ENCODE measurements around the gene LMAN2L.

Gene LMAN2L

GRCh38 chr2:96734880-96735583 is 4.8 kb downstream of the LMAN2L start:
- Histone ChIP-seq H3K4me3 (ENCODE audit: low read depth, low read length) (no peak overlapping the region), H3K9ac (ENCODE audit: low read length) (no peak overlapping the region), H3K9me3 (ENCODE audit: control insufficient read depth, insufficient read depth, low read depth, low read length) (no peaks in the 10 kb centered on the region), H3K27ac (ENCODE audit: low read depth, low read length) (no peak overlapping the region), H3K4me1 (ENCODE audit: control insufficient read depth, insufficient read depth, low read length) (peaks cover 3% of the 10 kb centered on the region), H3K36me3 (ENCODE audit: control insufficient read depth, insufficient read depth, low read length) (peaks cover 69% of the 10 kb centered on the region), H3K27me3 (ENCODE audit: control insufficient read depth, insufficient read depth, low read length) (no peaks in the 10 kb centered on the region)

- H3K27ac ChIP-seq (ENCODE audit: low read depth, low read length): no peak overlapping the region
- H3K27me3 ChIP-seq (ENCODE audit: control insufficient read depth, insufficient read depth, low read length): no peaks in the 10 kb centered on the region
- no peaks in the 10 kb centered on the region for H3K9me3 ChIP-seq (ENCODE audit: control insufficient read depth, insufficient read depth, low read depth, low read length)
- H3K36me3 ChIP-seq (ENCODE audit: control insufficient read depth, insufficient read depth, low read length): peaks cover 72% of the 10 kb centered on the region
- peaks cover under 1% of the 10 kb centered on the region; the same call in 1 of the 2 replicates for H3K4me1 ChIP-seq (ENCODE audit: control insufficient read depth, insufficient read depth, low read length)
- no peak overlapping the region for H3K9ac ChIP-seq (ENCODE audit: low read length)
- H3K4me3 ChIP-seq (ENCODE audit: low read depth, low read length): no peak overlapping the region
These were observed 5.9 kb downstream of the LMAN2L start for GRCh38 chr2:96733931-96734330.

GRCh38 chr2:96730212-96730611 is 9.7 kb downstream of the LMAN2L start:
- Histone ChIP-seq H3K9me3 (ENCODE audit: control insufficient read depth, insufficient read depth, low read depth, low read length) (no peaks in the 10 kb centered on the region), H3K9ac (ENCODE audit: low read length) (no peak overlapping the region), H3K4me3 (ENCODE audit: low read depth, low read length) (no peak overlapping the region), H3K27ac (ENCODE audit: low read depth, low read length) (no peak overlapping the region), H3K36me3 (ENCODE audit: control insufficient read depth, insufficient read depth, low read length) (peaks cover 70% of the 10 kb centered on the region), H3K4me1 (ENCODE audit: control insufficient read depth, insufficient read depth, low read length) (no peaks in the 10 kb centered on the region), H3K27me3 (ENCODE audit: control insufficient read depth, insufficient read depth, low read length) (no peaks in the 10 kb centered on the region)

GRCh38 chr2:96729748-96730147 is 10.1 kb downstream of the LMAN2L start:
- H3K9me3 ChIP-seq (ENCODE audit: control insufficient read depth, insufficient read depth, low read depth, low read length): no peaks in the 10 kb centered on the region
- no peak overlapping the region for H3K27ac ChIP-seq (ENCODE audit: low read depth, low read length)
- H3K4me1 ChIP-seq (ENCODE audit: control insufficient read depth, insufficient read depth, low read length): no peaks in the 10 kb centered on the region
- no peak overlapping the region for H3K9ac ChIP-seq (ENCODE audit: low read length)
- H3K27me3 ChIP-seq (ENCODE audit: control insufficient read depth, insufficient read depth, low read length): no peaks in the 10 kb centered on the region
- H3K4me3 ChIP-seq (ENCODE audit: low read depth, low read length): no peak overlapping the region
- peaks cover 65% of the 10 kb centered on the region for H3K36me3 ChIP-seq (ENCODE audit: control insufficient read depth, insufficient read depth, low read length)

GRCh38 chr2:96727431-96727830 is 12.4 kb downstream of the LMAN2L start:
- Histone ChIP-seq H3K9me3 (ENCODE audit: control insufficient read depth, insufficient read depth, low read depth, low read length) (no peaks in the 10 kb centered on the region), H3K4me3 (ENCODE audit: low read depth, low read length) (no peak overlapping the region), H3K4me1 (ENCODE audit: control insufficient read depth, insufficient read depth, low read length) (no peaks in the 10 kb centered on the region), H3K27ac (ENCODE audit: low read depth, low read length) (no peak overlapping the region), H3K36me3 (ENCODE audit: control insufficient read depth, insufficient read depth, low read length) (peaks cover 51% of the 10 kb centered on the region), H3K9ac (ENCODE audit: low read length) (no peak overlapping the region), H3K27me3 (ENCODE audit: control insufficient read depth, insufficient read depth, low read length) (no peaks in the 10 kb centered on the region)

- H3K4me1 ChIP-seq (ENCODE audit: control insufficient read depth, insufficient read depth, low read length): no peaks in the 10 kb centered on the region
- H3K9ac ChIP-seq (ENCODE audit: low read length): no peak overlapping the region
- H3K9me3 ChIP-seq (ENCODE audit: control insufficient read depth, insufficient read depth, low read depth, low read length): no peaks in the 10 kb centered on the region
- peaks cover 41% of the 10 kb centered on the region for H3K36me3 ChIP-seq (ENCODE audit: control insufficient read depth, insufficient read depth, low read length)
- H3K27ac ChIP-seq (ENCODE audit: low read depth, low read length): no peak overlapping the region
- H3K4me3 ChIP-seq (ENCODE audit: low read depth, low read length): no peak overlapping the region
- H3K27me3 ChIP-seq (ENCODE audit: control insufficient read depth, insufficient read depth, low read length): no peaks in the 10 kb centered on the region
These were observed 13.7 kb downstream of the LMAN2L start for GRCh38 chr2:96726131-96726530.

- no peaks in the 10 kb centered on the region for H3K4me1 ChIP-seq (ENCODE audit: control insufficient read depth, insufficient read depth, low read length)
- H3K36me3 ChIP-seq (ENCODE audit: control insufficient read depth, insufficient read depth, low read length): peaks cover 33% of the 10 kb centered on the region
- H3K27ac ChIP-seq (ENCODE audit: low read depth, low read length): no peak overlapping the region
- H3K9me3 ChIP-seq (ENCODE audit: control insufficient read depth, insufficient read depth, low read depth, low read length): no peaks in the 10 kb centered on the region
- H3K4me3 ChIP-seq (ENCODE audit: low read depth, low read length): no peak overlapping the region
- no peak overlapping the region for H3K9ac ChIP-seq (ENCODE audit: low read length)
- H3K27me3 ChIP-seq (ENCODE audit: control insufficient read depth, insufficient read depth, low read length): no peaks in the 10 kb centered on the region
These were observed 23.5 kb downstream of the LMAN2L start for GRCh38 chr2:96716388-96716787.

- H3K4me3 ChIP-seq (ENCODE audit: low read depth, low read length): no peak overlapping the region
- H3K9ac ChIP-seq (ENCODE audit: low read length): no peak overlapping the region
- no peaks in the 10 kb centered on the region for H3K9me3 ChIP-seq (ENCODE audit: control insufficient read depth, insufficient read depth, low read depth, low read length)
- no peaks in the 10 kb centered on the region for H3K4me1 ChIP-seq (ENCODE audit: control insufficient read depth, insufficient read depth, low read length)
- H3K36me3 ChIP-seq (ENCODE audit: control insufficient read depth, insufficient read depth, low read length): peaks cover 40% of the 10 kb centered on the region
- H3K27ac ChIP-seq (ENCODE audit: low read depth, low read length): no peak overlapping the region
- no peaks in the 10 kb centered on the region for H3K27me3 ChIP-seq (ENCODE audit: control insufficient read depth, insufficient read depth, low read length)
These were observed 24.2 kb downstream of the LMAN2L start for GRCh38 chr2:96715658-96716057.

GRCh38 chr2:96710985-96711384 is 28.9 kb downstream of the LMAN2L start:
- H3K4me3 ChIP-seq (ENCODE audit: low read depth, low read length): no peak overlapping the region
- H3K9me3 ChIP-seq (ENCODE audit: control insufficient read depth, insufficient read depth, low read depth, low read length): no peaks in the 10 kb centered on the region
- H3K27me3 ChIP-seq (ENCODE audit: control insufficient read depth, insufficient read depth, low read length): no peaks in the 10 kb centered on the region
- no peak overlapping the region for H3K9ac ChIP-seq (ENCODE audit: low read length)
- no peak overlapping the region for H3K27ac ChIP-seq (ENCODE audit: low read depth, low read length)
- no peaks in the 10 kb centered on the region for H3K4me1 ChIP-seq (ENCODE audit: control insufficient read depth, insufficient read depth, low read length)
- peaks cover 76% of the 10 kb centered on the region for H3K36me3 ChIP-seq (ENCODE audit: control insufficient read depth, insufficient read depth, low read length)

- Histone ChIP-seq H3K9ac (ENCODE audit: low read length) (no peak overlapping the region), H3K4me1 (ENCODE audit: control insufficient read depth, insufficient read depth, low read length) (no peaks in the 10 kb centered on the region), H3K27me3 (ENCODE audit: control insufficient read depth, insufficient read depth, low read length) (no peaks in the 10 kb centered on the region), H3K4me3 (ENCODE audit: low read depth, low read length) (no peak overlapping the region), H3K9me3 (ENCODE audit: control insufficient read depth, insufficient read depth, low read depth, low read length) (no peaks in the 10 kb centered on the region), H3K27ac (ENCODE audit: low read depth, low read length) (no peak overlapping the region), H3K36me3 (ENCODE audit: control insufficient read depth, insufficient read depth, low read length) (peaks cover 54% of the 10 kb centered on the region)
These were observed 36.7 kb downstream of the LMAN2L start for GRCh38 chr2:96703021-96703751.

GRCh38 chr2:96702098-96702785 is 37.6 kb downstream of the LMAN2L start:
- H3K36me3 ChIP-seq (ENCODE audit: control insufficient read depth, insufficient read depth, low read length): peaks cover 45% of the 10 kb centered on the region
- no peak overlapping the region for H3K9ac ChIP-seq (ENCODE audit: low read length)
- no peak overlapping the region for H3K27ac ChIP-seq (ENCODE audit: low read depth, low read length)

More at GRCh38 chr2:96702098-96702785, 37.6 kb downstream of the LMAN2L start:
- H3K27me3 ChIP-seq (ENCODE audit: control insufficient read depth, insufficient read depth, low read length): no peaks in the 10 kb centered on the region
- H3K4me3 ChIP-seq (ENCODE audit: low read depth, low read length): no peak overlapping the region
- H3K9me3 ChIP-seq (ENCODE audit: control insufficient read depth, insufficient read depth, low read depth, low read length): no peaks in the 10 kb centered on the region
- no peaks in the 10 kb centered on the region for H3K4me1 ChIP-seq (ENCODE audit: control insufficient read depth, insufficient read depth, low read length)

Data from HUES6 (cell line).